ENCODE measurements around the gene PRKCE. TPM values are rescaled to one million over a fixed set of nuclear protein-coding genes. Genes with fewer than 3 reads are reported as not detected.

The PRKCE gene
- total RNA-seq, 1 experiment from 2014 or later: 4.4 TPM

DNA sequence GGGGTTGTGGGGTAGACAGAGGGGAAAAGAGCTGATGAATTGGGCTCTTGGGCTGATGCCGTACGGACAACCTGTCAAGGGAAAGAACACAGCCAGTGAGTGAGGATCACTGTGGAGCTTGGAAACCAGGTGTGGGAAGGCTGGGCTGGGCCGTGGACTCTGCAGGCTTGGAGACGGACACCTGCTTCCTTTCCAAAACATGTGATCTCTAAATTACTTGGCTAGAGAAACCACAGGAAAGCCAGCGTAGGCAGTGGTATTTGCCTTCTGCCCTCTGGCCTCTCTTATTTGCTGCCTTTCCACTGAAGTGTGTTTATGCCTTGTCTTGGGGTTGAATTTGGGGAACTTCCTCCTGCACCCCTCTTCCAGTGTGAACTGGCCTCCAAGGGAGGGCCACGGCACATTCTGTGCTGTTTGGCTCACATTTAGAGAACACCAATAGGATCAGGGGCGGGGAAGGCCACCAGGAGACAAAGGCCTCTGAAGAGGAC lies 267.7 kb downstream of the PRKCE start:
- no peak for DNase-seq
- 0 out of 2 replicates have a peak, but pooled peaks cover 3% of the 10 kb centered on the region for H3K9me3 ChIP-seq
- peaks cover 30% of the 10 kb centered on the region for H3K4me1 ChIP-seq
- Mint-ChIP-seq H3K4me1 (ENCODE audit: low read depth, unreplicated experiment) (peaks cover 31% of the 10 kb centered on the region), H3K27me3 (ENCODE audit: insufficient read depth, unreplicated experiment) (no peaks in the 10 kb centered on the region), H3K9me3 (ENCODE audit: unreplicated experiment) (no peaks in the 10 kb centered on the region), H3K4me3 (ENCODE audit: unreplicated experiment) (no peak overlapping the region), H3K36me3 (ENCODE audit: insufficient read depth, unreplicated experiment) (no peaks in the 10 kb centered on the region), H3K27ac (ENCODE audit: unreplicated experiment) (no peak overlapping the region)
- intact Hi-C loops (cut with micrococcal nuclease; ENCODE audit: unreplicated experiment): no loop called here
- ChIA-PET CTCF (no interaction called here), POLR2A (interaction anchor here (0.6 to 0.7 kb wide), 2 partner anchors 14 to 188 kb away, joined by 3 to 4 read pairs; no protein-coding TSS in a partner anchor)
- H3K27me3 ChIP-seq (replicated peaks; ENCODE audit: control insufficient read depth, insufficient read depth, low read length): no peaks in the 10 kb centered on the region
- no peaks in the 10 kb centered on the region for H3K36me3 ChIP-seq (ENCODE audit: control insufficient read depth, insufficient read depth, low read length)
- TF ChIP-seq, protein P1, sequence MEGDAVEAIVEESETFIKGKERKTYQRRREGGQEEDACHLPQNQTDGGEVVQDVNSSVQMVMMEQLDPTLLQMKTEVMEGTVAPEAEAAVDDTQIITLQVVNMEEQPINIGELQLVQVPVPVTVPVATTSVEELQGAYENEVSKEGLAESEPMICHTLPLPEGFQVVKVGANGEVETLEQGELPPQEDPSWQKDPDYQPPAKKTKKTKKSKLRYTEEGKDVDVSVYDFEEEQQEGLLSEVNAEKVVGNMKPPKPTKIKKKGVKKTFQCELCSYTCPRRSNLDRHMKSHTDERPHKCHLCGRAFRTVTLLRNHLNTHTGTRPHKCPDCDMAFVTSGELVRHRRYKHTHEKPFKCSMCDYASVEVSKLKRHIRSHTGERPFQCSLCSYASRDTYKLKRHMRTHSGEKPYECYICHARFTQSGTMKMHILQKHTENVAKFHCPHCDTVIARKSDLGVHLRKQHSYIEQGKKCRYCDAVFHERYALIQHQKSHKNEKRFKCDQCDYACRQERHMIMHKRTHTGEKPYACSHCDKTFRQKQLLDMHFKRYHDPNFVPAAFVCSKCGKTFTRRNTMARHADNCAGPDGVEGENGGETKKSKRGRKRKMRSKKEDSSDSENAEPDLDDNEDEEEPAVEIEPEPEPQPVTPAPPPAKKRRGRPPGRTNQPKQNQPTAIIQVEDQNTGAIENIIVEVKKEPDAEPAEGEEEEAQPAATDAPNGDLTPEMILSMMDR (IDR thresholded peaks at IDR 0.05; ENCODE audit: insufficient read depth in 1 of 2, low read depth in 1 of 2, low read length in 1 of 2, severe bottlenecking in 1 of 2, unreplicated experiment in 1 of 2): no peak
- no TSS peak for BruUV-seq (replicated peaks)
- H3K4me3 ChIP-seq (ENCODE audit: low read depth, low read length): no peak overlapping the region

DNA sequence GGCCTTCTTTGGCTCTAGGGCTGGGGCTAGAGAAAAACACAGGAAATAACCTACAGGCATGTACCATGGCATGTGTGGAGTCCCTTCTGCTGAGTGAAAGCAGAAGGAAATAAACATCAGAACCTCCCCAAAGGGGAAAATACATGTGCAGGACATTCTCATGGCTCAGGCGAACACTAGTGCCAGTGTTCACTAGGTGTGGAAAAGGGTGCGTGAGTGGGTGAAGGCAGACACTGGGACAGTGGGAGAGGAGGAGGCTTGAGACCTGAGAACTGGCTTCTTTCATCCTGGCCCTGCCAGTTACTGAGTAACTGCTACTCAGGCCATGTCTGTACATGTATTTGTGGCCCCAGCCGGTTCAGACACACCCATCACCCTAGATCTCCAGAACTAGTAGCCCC lies 268.2 kb downstream of the PRKCE start:
- H3K36me3 Mint-ChIP-seq (ENCODE audit: insufficient read depth, unreplicated experiment): no peaks in the 10 kb centered on the region
- H3K4me3 Mint-ChIP-seq (ENCODE audit: unreplicated experiment): no peak overlapping the region
- intact Hi-C loops (cut with micrococcal nuclease; ENCODE audit: unreplicated experiment): no loop called here
- Histone ChIP-seq H3K9me3 (no peaks in the 10 kb centered on the region), H3K27me3 (replicated peaks; ENCODE audit: control insufficient read depth, insufficient read depth, low read length) (no peaks in the 10 kb centered on the region), H3K4me3 (ENCODE audit: low read depth, low read length) (no peak overlapping the region), H3K36me3 (ENCODE audit: control insufficient read depth, insufficient read depth, low read length) (no peaks in the 10 kb centered on the region), H3K4me1 (peaks cover 30% of the 10 kb centered on the region)
- no peak for DNase-seq
- H3K9me3 Mint-ChIP-seq (ENCODE audit: unreplicated experiment): no peaks in the 10 kb centered on the region
- no peaks in the 10 kb centered on the region for H3K27me3 Mint-ChIP-seq (ENCODE audit: insufficient read depth, unreplicated experiment)
- TF ChIP-seq, protein P1 (IDR thresholded peaks at IDR 0.05; ENCODE audit: insufficient read depth in 1 of 2, low read depth in 1 of 2, low read length in 1 of 2, severe bottlenecking in 1 of 2, unreplicated experiment in 1 of 2): no peak
- no TSS peak for BruUV-seq (replicated peaks)
- POLR2A ChIA-PET: no interaction called here
- peaks cover 26% of the 10 kb centered on the region for H3K4me1 Mint-ChIP-seq (ENCODE audit: low read depth, unreplicated experiment)
- CTCF ChIA-PET: no interaction called here
- no peak overlapping the region for H3K27ac Mint-ChIP-seq (ENCODE audit: unreplicated experiment)

DNA sequence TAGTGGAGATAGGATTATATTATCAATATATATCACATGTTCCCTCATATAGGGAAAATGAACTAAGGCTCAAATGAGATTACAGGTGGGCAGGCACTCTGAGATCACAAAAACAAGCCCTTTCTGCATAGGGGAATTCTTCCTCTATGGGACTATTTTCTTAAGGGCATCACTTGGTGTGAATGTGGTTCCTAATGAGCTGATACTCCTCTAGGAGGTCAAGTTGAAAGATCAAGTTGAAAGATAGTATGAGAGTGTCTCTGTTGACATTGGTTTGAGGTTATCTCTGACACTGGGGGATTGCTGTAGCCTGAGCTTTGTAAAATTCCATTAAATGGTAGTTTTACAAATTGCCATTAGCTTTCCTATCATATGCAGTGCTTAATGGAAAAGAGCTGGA lies 270.4 kb downstream of the PRKCE start:
- H3K36me3 Mint-ChIP-seq (ENCODE audit: insufficient read depth, unreplicated experiment): no peaks in the 10 kb centered on the region
- Histone ChIP-seq H3K9me3 (no peaks in the 10 kb centered on the region), H3K4me1 (peaks cover 24% of the 10 kb centered on the region), H3K27me3 (replicated peaks; ENCODE audit: control insufficient read depth, insufficient read depth, low read length) (no peaks in the 10 kb centered on the region), H3K4me3 (ENCODE audit: low read depth, low read length) (no peak overlapping the region), H3K36me3 (ENCODE audit: control insufficient read depth, insufficient read depth, low read length) (no peaks in the 10 kb centered on the region)
- H3K4me1 Mint-ChIP-seq (ENCODE audit: low read depth, unreplicated experiment): peaks cover 19% of the 10 kb centered on the region
- intact Hi-C loops (cut with micrococcal nuclease; ENCODE audit: unreplicated experiment): no loop called here
- ChIA-PET POLR2A (no interaction called here), CTCF (interaction anchor here (1.3 kb wide), 1 partner anchor 10 kb away, joined by 4 read pairs; no protein-coding TSS in a partner anchor)
- H3K4me3 Mint-ChIP-seq (ENCODE audit: unreplicated experiment): no peak overlapping the region
- no peak for DNase-seq
- no peaks in the 10 kb centered on the region for H3K9me3 Mint-ChIP-seq (ENCODE audit: unreplicated experiment)
- H3K27ac Mint-ChIP-seq (ENCODE audit: unreplicated experiment): no peak overlapping the region
- no peaks in the 10 kb centered on the region for H3K27me3 Mint-ChIP-seq (ENCODE audit: insufficient read depth, unreplicated experiment)
- BruUV-seq (replicated peaks): no TSS peak
- TF ChIP-seq, protein P1 (IDR thresholded peaks at IDR 0.05; ENCODE audit: insufficient read depth in 1 of 2, low read depth in 1 of 2, low read length in 1 of 2, severe bottlenecking in 1 of 2, unreplicated experiment in 1 of 2): no peak

Data from Caco-2 (cell line).